ENCODE data around the gene TRABD. TPM values are rescaled to one million over a fixed set of nuclear protein-coding genes. Genes with fewer than 3 reads are reported as not detected.

TRABD gene
- polyA plus RNA-seq, 1 donor (not counting 4 experiments of a cell fraction or from before 2014, with no cell fraction given) = 22.7 TPM

DNA sequence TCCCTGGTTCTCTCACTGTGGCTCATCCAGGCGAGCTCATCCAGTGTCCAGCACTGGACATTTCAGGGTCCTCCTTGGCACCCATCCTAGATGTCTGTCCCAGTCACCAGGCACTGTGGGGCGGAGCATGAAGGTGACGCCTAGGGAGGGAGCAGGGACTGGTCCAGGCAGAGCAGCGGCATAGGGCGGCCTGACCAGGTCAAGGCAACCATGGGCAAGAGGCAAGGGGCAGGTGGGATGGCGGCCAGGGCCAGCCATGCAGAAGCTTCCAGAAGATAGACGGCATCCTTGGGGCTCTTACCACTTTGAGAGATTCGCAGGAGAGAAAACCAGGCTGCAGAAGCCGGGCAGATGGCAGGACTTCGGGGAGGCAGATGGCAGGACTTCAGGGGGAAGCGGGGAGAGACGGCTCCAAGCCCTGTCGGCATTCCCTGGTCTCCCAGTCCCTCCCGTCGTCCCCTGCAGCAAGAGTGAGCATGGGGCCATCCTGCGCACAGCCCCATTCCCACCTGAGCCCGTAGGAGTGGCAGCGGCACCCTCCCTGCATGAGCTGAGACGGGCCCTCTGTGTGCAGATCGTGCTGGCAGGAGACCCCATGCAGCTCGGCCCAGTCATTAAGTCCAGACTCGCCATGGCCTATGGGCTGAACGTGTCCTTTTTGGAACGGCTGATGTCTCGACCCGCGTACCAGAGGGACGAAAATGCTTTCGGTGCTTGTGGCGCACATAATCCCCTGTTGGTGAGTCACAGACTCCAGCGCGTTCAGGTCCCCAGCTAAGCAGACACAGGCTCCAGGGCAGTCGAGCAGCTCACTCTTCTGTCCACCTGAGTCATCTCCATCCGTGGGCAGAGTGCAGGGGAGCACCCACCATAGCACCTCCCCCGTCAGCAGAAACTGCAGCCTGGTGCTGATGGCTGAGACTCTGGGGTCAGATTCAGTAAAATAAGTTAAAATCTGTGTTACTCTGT, 35.3 kb upstream of the TRABD start:
- DNase-seq (ENCODE audit: low read depth, low spot score) (no peak), FAIRE-seq (no peak)
- Histone ChIP-seq H3K9ac (ENCODE audit: control insufficient read depth, extremely low read depth, insufficient read depth, low read length) (no peak overlapping the region), H3K9me1 (ENCODE audit: control insufficient read depth, extremely low read depth, insufficient read depth, low read length) (no peaks in the 10 kb centered on the region), H3K27ac (ENCODE audit: control insufficient read depth, insufficient read depth, low read length) (no peak overlapping the region), H3K36me3 (ENCODE audit: control insufficient read depth in 2 of 2, extremely low read depth in 1 of 2, insufficient read depth in 2 of 2, low read length in 2 of 2) (no peaks in the 10 kb centered on the region), H3K9me3 (ENCODE audit: control insufficient read depth, low read depth, low read length) (no peaks in the 10 kb centered on the region), H3K27me3 (ENCODE audit: control insufficient read depth, extremely low read depth, insufficient read depth, low read length) (peaks cover 20% of the 10 kb centered on the region), H3K79me2 (ENCODE audit: control insufficient read depth, insufficient read depth, low read length) (no peaks in the 10 kb centered on the region), H2AFZ (ENCODE audit: control insufficient read depth, low read length) (no peak overlapping the region), H3K4me3 (ENCODE audit: control insufficient read depth in 2 of 3, extremely low read depth in 1 of 3, insufficient read depth in 2 of 3, low read depth in 1 of 3, low read length in 3 of 3) (no peak overlapping the region), H3K4me1 (ENCODE audit: control insufficient read depth, extremely low read depth, insufficient read depth, low read length) (peaks cover 11% of the 10 kb centered on the region), H3K4me2 (ENCODE audit: control insufficient read depth, extremely low read depth, insufficient read depth, low read depth, low read length) (no peak overlapping the region), H4K20me1 (ENCODE audit: control insufficient read depth, extremely low read depth, insufficient read depth, low read length) (no peaks in the 10 kb centered on the region)
- dilution Hi-C loops (cut with MboI; ENCODE audit: extremely low pct_ligation_motif_present, low sequenced_read_pairs) = no loop called here
- TF ChIP-seq EZH2 (IDR thresholded peaks at IDR 0.05; ENCODE audit: low read length) = no peak
- TF ChIP-seq, protein P1, sequence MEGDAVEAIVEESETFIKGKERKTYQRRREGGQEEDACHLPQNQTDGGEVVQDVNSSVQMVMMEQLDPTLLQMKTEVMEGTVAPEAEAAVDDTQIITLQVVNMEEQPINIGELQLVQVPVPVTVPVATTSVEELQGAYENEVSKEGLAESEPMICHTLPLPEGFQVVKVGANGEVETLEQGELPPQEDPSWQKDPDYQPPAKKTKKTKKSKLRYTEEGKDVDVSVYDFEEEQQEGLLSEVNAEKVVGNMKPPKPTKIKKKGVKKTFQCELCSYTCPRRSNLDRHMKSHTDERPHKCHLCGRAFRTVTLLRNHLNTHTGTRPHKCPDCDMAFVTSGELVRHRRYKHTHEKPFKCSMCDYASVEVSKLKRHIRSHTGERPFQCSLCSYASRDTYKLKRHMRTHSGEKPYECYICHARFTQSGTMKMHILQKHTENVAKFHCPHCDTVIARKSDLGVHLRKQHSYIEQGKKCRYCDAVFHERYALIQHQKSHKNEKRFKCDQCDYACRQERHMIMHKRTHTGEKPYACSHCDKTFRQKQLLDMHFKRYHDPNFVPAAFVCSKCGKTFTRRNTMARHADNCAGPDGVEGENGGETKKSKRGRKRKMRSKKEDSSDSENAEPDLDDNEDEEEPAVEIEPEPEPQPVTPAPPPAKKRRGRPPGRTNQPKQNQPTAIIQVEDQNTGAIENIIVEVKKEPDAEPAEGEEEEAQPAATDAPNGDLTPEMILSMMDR (optimal IDR thresholded peaks at IDR 0.05 in 1 of 3, IDR thresholded peaks at IDR 0.05 in 1 of 3, conservative IDR thresholded peaks at IDR 0.05 in 1 of 3; ENCODE audit: extremely low read depth in 1 of 3, insufficient read depth in 2 of 3, low read length in 3 of 3) = no peak

DNA sequence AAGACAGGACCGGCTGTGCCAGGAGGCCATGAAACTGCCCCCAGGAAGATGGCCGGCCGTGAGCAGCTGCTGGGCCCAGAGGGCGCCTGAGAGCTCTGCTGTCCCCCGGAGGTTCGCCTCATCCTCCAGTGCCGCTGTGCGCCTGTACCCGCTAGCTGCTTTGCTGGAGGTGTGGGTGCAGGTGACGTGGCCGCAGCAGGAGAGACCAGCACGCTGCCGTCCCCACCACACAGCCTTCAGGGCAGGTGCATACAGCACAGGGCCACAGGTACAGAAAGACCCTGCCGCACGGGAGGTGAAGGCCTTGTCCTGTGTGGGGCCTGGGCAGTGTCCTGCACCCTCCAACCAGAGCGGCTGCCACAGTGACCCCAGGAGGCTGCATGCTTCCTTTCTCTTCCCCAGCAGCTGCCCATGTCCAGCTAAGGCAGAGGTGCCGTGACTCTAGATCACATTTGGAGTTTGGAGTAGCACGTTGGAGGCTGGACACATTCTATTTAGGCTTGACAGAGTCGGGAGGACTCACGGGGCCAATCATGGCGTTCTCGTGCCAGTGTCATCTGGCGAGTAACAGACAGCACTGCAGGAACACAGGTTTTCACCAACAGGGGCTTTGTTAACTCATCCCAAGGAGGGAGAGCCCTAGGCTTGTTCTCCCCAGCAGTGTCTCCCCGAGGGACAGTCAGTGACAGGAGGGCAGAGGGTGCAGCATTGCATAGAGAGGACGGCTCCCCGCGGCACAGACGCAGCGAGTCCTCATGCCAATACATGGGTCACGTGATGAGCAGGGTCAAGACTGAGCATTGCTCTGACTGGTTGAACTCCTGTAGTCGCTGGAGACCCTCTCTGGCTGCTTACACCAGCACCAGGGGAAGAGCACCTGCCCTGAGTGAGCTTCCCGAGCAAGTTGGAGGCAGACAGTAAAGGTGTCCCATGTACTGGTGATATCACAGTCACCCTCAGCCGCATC, 33.9 kb upstream of the TRABD start:
- FAIRE-seq = no peak

More for the DNA sequence above, 33.9 kb upstream of the TRABD start:
- Histone ChIP-seq H3K36me3 (ENCODE audit: control insufficient read depth in 2 of 2, extremely low read depth in 1 of 2, insufficient read depth in 2 of 2, low read length in 2 of 2) (no peaks in the 10 kb centered on the region), H2AFZ (ENCODE audit: control insufficient read depth, low read length) (no peak overlapping the region), H3K9me1 (ENCODE audit: control insufficient read depth, extremely low read depth, insufficient read depth, low read length) (no peaks in the 10 kb centered on the region), H3K27me3 (ENCODE audit: control insufficient read depth, extremely low read depth, insufficient read depth, low read length) (peaks cover 20% of the 10 kb centered on the region), H3K9ac (ENCODE audit: control insufficient read depth, extremely low read depth, insufficient read depth, low read length) (no peak overlapping the region), H3K79me2 (ENCODE audit: control insufficient read depth, insufficient read depth, low read length) (no peaks in the 10 kb centered on the region), H3K27ac (ENCODE audit: control insufficient read depth, insufficient read depth, low read length) (no peak overlapping the region), H3K4me1 (ENCODE audit: control insufficient read depth, extremely low read depth, insufficient read depth, low read length) (peaks cover 11% of the 10 kb centered on the region), H3K9me3 (ENCODE audit: control insufficient read depth, low read depth, low read length) (no peaks in the 10 kb centered on the region), H3K4me3 (ENCODE audit: control insufficient read depth in 2 of 3, extremely low read depth in 1 of 3, insufficient read depth in 2 of 3, low read depth in 1 of 3, low read length in 3 of 3) (no peak overlapping the region), H4K20me1 (ENCODE audit: control insufficient read depth, extremely low read depth, insufficient read depth, low read length) (no peaks in the 10 kb centered on the region), H3K4me2 (ENCODE audit: control insufficient read depth, extremely low read depth, insufficient read depth, low read depth, low read length) (no peak overlapping the region)
- TF ChIP-seq, protein P1 (optimal IDR thresholded peaks at IDR 0.05 in 1 of 3, IDR thresholded peaks at IDR 0.05 in 1 of 3, conservative IDR thresholded peaks at IDR 0.05 in 1 of 3; ENCODE audit: extremely low read depth in 1 of 3, insufficient read depth in 2 of 3, low read length in 3 of 3) = no peak
- TF ChIP-seq EZH2 (IDR thresholded peaks at IDR 0.05; ENCODE audit: low read length) = no peak
- no peak for DNase-seq (ENCODE audit: low read depth, low spot score)
- dilution Hi-C loops (cut with MboI; ENCODE audit: extremely low pct_ligation_motif_present, low sequenced_read_pairs) = no loop called here

Measured in keratinocyte (primary cell).